Measurements from ENCODE around the gene ZNF652.

ZNF652 gene

GRCh38 chr17:49388692-49389513 lies 26.9 kb upstream of the ZNF652 start:
- H3K4me3 Mint-ChIP-seq = no peak overlapping the region

GRCh38 chr17:49388290-49388640 lies 26.2 kb upstream of the ZNF652 start:
- no peak overlapping the region for H3K4me3 Mint-ChIP-seq
- peaks cover 8% of the 10 kb centered on the region for H3K4me1 Mint-ChIP-seq
- no peaks in the 10 kb centered on the region for H3K9me3 Mint-ChIP-seq
- peaks cover 20% of the 10 kb centered on the region for H3K27me3 Mint-ChIP-seq (ENCODE audit: low read depth)
- no peak for TF ChIP-seq CTCF (IDR thresholded peaks at IDR 0.05; ENCODE audit: unreplicated experiment in 3 of 3)
- no peak overlapping the region for H3K27ac Mint-ChIP-seq
- H3K36me3 Mint-ChIP-seq (ENCODE audit: low read depth) = no peaks in the 10 kb centered on the region

More at GRCh38 chr17:49388692-49389513, 26.9 kb upstream of the ZNF652 start:
- Mint-ChIP-seq H3K27me3 (ENCODE audit: low read depth) (peaks cover 17% of the 10 kb centered on the region), H3K27ac (no peak overlapping the region), H3K4me1 (peaks cover 11% of the 10 kb centered on the region), H3K36me3 (ENCODE audit: low read depth) (no peaks in the 10 kb centered on the region), H3K9me3 (no peaks in the 10 kb centered on the region)
- no peak for TF ChIP-seq CTCF (IDR thresholded peaks at IDR 0.05; ENCODE audit: unreplicated experiment in 3 of 3)

GRCh38 chr17:49387498-49388289 lies 25.6 kb upstream of the ZNF652 start:
- H3K27ac Mint-ChIP-seq = no peak overlapping the region
- no peaks in the 10 kb centered on the region for H3K36me3 Mint-ChIP-seq (ENCODE audit: low read depth)
- H3K4me1 Mint-ChIP-seq = peaks cover 8% of the 10 kb centered on the region
- no peak overlapping the region for H3K4me3 Mint-ChIP-seq
- H3K9me3 Mint-ChIP-seq = no peaks in the 10 kb centered on the region
- TF ChIP-seq CTCF (IDR thresholded peaks at IDR 0.05; ENCODE audit: unreplicated experiment in 3 of 3) = no peak
- H3K27me3 Mint-ChIP-seq (ENCODE audit: low read depth) = peaks cover 20% of the 10 kb centered on the region

GRCh38 chr17:49386373-49386772 lies 24.3 kb upstream of the ZNF652 start:
- Mint-ChIP-seq H3K36me3 (ENCODE audit: low read depth) (no peaks in the 10 kb centered on the region), H3K4me3 (no peak overlapping the region), H3K27me3 (ENCODE audit: low read depth) (peaks cover 23% of the 10 kb centered on the region), H3K4me1 (peaks cover 8% of the 10 kb centered on the region), H3K27ac (no peak overlapping the region), H3K9me3 (no peaks in the 10 kb centered on the region)
- no peak for TF ChIP-seq CTCF (IDR thresholded peaks at IDR 0.05; ENCODE audit: unreplicated experiment in 3 of 3)

GRCh38 chr17:49384951-49385350 lies 22.9 kb upstream of the ZNF652 start:
- no peak for TF ChIP-seq CTCF (IDR thresholded peaks at IDR 0.05; ENCODE audit: unreplicated experiment in 3 of 3)
- peaks cover 23% of the 10 kb centered on the region for H3K27me3 Mint-ChIP-seq (ENCODE audit: low read depth)

More at GRCh38 chr17:49384951-49385350, 22.9 kb upstream of the ZNF652 start:
- Mint-ChIP-seq H3K4me1 (no peaks in the 10 kb centered on the region), H3K9me3 (no peaks in the 10 kb centered on the region), H3K4me3 (no peak overlapping the region), H3K36me3 (ENCODE audit: low read depth) (no peaks in the 10 kb centered on the region), H3K27ac (no peak overlapping the region)
